Effector memory CD4-positive, alpha-beta T cell (primary cell): ENCODE results near the gene PTPRC.

Experiments used
- DNase-seq, 3 donors: peaks; one replicate each; pipeline ENCODE4 v3.0.0-alpha.2; 2020
- H3K27ac ChIP-seq: 2 replicates; pipeline ENCODE4 v1.7.0; 2013; ENCODE audit warnings: mild to moderate bottlenecking, low read length, moderate library complexity; ENCODE audit not compliant: insufficient read depth, poor library complexity, severe bottlenecking
- H3K27me3 ChIP-seq: replicated peaks from 2 replicates; pipeline ENCODE4 v1.7.0; 2013; ENCODE audit warnings: mild to moderate bottlenecking, low read length; ENCODE audit not compliant: insufficient read depth, control insufficient read depth, poor library complexity, severe bottlenecking
- H3K36me3 ChIP-seq: 2 replicates; pipeline ENCODE4 v1.7.0; 2013; ENCODE audit warnings: mild to moderate bottlenecking, low read length, moderate library complexity; ENCODE audit not compliant: control insufficient read depth, insufficient read depth
- H3K4me1 ChIP-seq: 2 replicates; pipeline ENCODE4 v1.7.0; 2013; ENCODE audit warnings: low read length, mild to moderate bottlenecking; ENCODE audit not compliant: control insufficient read depth, insufficient read depth, poor library complexity, severe bottlenecking
- H3K4me3 ChIP-seq: 2 replicates; pipeline ENCODE4 v1.7.0; 2013; ENCODE audit warnings: low read length, low read depth, mild to moderate bottlenecking; ENCODE audit not compliant: insufficient read depth, poor library complexity, severe bottlenecking
- H3K9me3 ChIP-seq: 2 replicates; pipeline ENCODE4 v1.7.0; 2013; ENCODE audit warnings: mild to moderate bottlenecking, low read length, moderate library complexity; ENCODE audit not compliant: control insufficient read depth

PTPRC gene

DNA sequence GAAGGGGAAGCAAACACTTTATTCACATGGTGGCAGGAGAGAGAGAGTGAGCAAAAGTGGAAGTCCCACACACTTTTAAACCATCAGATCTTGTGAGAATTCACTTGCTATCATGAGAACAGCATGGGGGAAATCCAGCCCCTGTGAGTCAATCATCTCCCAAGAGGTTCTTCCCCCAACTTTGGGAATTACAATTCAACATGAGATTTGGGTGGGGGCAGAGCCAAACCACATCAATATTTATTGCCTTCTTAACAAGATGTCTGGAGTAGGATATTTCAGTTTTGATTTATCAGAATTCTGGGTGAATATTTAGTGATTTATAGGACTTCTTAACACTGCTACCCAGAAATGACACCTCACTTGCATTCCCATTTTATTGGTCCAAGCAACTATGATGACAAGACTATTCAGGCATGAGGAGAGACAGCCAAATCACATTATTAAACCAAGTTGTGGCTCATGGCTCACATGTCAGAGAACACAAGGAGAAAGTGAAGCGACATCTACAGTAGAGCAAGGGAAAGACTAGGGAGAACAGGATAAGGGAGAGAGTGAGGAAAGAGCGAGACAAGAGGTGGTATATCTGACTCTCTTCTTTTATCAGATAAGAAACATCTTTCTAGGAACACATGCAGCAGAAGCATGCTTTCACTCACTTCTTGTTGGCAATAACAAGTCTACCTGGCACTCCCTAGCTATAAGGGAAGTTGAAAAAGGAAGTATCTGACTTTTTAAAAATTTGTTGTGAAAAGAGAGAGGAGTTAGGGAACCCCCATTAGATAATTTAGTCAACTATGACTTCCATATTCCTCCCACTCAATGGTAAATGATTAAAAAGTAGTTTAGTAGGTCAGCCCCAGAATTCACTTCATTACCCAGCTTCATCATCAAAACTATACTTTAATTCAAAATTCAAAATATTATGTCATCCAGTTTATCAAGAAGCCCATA is 36.6 kb upstream of the PTPRC start:
- Histone ChIP-seq H3K27ac (no peak overlapping the region), H3K27me3 (no peaks in the 10 kb centered on the region), H3K4me1 (peaks cover 14% of the 10 kb centered on the region), H3K4me3 (no peak overlapping the region), H3K9me3 (no peaks in the 10 kb centered on the region), H3K36me3 (no peaks in the 10 kb centered on the region)
- DNase-seq, result no peak

- Histone ChIP-seq H3K27me3 (no peaks in the 10 kb centered on the region), H3K4me1 (peaks cover 18% of the 10 kb centered on the region), H3K4me3 (no peak overlapping the region), H3K27ac (no peak overlapping the region), H3K9me3 (no peaks in the 10 kb centered on the region), H3K36me3 (no peaks in the 10 kb centered on the region)
- DNase-seq, result no peak
Measured at GRCh38 chr1:198604975-198605374, 33.9 kb upstream of the PTPRC start.

DNA sequence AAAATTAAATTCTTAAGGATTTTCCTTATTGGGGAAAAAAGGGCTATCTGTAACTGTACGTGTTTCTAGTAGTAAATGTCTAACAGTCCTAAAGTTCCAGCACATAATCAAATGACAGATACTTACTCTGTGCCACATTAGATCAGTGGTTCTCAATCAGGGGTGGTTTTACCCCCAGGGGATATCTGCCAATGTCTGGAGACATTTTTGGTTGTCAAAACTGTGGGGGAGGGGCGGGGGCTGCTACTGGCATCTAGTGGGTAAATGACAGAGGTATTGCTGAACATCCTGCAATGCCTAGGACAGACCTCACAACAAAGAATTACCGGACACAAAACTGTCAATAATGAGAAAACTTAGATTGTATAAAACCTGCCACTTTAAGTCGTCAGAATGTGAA is 33.4 kb upstream of the PTPRC start:
- Histone ChIP-seq H3K27me3 (no peaks in the 10 kb centered on the region), H3K4me1 (peaks cover 18% of the 10 kb centered on the region), H3K9me3 (no peaks in the 10 kb centered on the region), H3K4me3 (no peak overlapping the region), H3K36me3 (no peaks in the 10 kb centered on the region), H3K27ac (no peak overlapping the region)
- DNase-seq, result no peak

GRCh38 chr1:198606020-198606438 is 32.8 kb upstream of the PTPRC start:
- H3K4me1 ChIP-seq, result peaks cover 23% of the 10 kb centered on the region
- no peak overlapping the region for H3K4me3 ChIP-seq
- no peaks in the 10 kb centered on the region for H3K27me3 ChIP-seq
- H3K27ac ChIP-seq, result no peak overlapping the region
- no peaks in the 10 kb centered on the region for H3K9me3 ChIP-seq
- H3K36me3 ChIP-seq, result no peaks in the 10 kb centered on the region
- DNase-seq, result no peak

DNA sequence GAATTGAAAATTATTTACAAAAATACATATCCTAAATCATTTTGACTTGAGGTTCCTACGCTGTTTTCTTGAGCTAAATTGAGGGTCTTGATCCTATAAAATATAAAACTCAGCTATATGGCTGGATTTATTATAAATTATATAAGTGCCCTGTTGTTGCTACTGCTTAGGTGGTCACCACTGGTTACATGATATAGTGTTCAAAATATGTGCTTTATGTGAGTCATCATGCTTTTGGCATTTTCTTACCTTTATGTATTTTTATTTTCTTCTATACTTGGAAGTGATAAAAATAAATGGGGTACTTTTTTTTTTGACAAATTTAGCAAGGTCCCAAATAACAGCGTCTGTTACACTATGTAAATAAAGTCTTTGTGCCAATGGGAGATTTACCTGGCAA is 31.1 kb upstream of the PTPRC start:
- no peak overlapping the region for H3K27ac ChIP-seq
- H3K36me3 ChIP-seq, result no peaks in the 10 kb centered on the region
- no peak for DNase-seq
- H3K27me3 ChIP-seq, result no peaks in the 10 kb centered on the region
- peaks cover 29% of the 10 kb centered on the region for H3K4me1 ChIP-seq
- H3K4me3 ChIP-seq, result no peak overlapping the region
- no peaks in the 10 kb centered on the region for H3K9me3 ChIP-seq

- Histone ChIP-seq H3K27me3 (no peaks in the 10 kb centered on the region), H3K4me3 (no peak overlapping the region), H3K27ac (peak overlapping the region; percentile 78), H3K36me3 (no peaks in the 10 kb centered on the region), H3K9me3 (no peaks in the 10 kb centered on the region), H3K4me1 (peaks cover 42% of the 10 kb centered on the region)
- DNase-seq, result no peak
Measured at GRCh38 chr1:198610362-198610761, 28.5 kb upstream of the PTPRC start.

DNA sequence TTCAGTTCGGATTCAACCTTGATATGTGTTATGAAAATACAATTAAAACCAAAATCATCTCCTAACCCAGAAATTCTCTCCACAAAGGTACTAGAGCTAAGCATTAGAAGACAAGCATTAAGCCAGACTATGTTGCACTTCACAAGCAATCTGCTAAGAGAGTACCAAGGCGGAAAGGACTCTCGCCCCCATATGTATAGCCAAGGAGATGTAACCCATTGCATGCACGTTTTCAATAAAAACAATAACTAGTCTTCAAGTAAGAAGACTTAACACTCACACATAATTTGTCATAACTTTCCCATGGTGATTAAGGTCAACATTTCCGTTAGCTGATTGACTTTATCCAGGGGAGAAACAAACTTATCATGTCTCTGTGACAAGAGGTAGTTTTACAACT is 27.6 kb upstream of the PTPRC start:
- peak overlapping the region; percentile 15 for H3K4me3 ChIP-seq
- H3K27me3 ChIP-seq, result no peaks in the 10 kb centered on the region
- peaks cover 35% of the 10 kb centered on the region for H3K4me1 ChIP-seq
- H3K36me3 ChIP-seq, result no peaks in the 10 kb centered on the region
- peak overlapping the region; percentile 78 for H3K27ac ChIP-seq
- no peaks in the 10 kb centered on the region for H3K9me3 ChIP-seq
- DNase-seq, result no peak

GRCh38 chr1:198612471-198613260 is 26.2 kb upstream of the PTPRC start:
- Histone ChIP-seq H3K4me1 (peaks cover 35% of the 10 kb centered on the region), H3K4me3 (peak overlapping the region; percentile 14), H3K27me3 (no peaks in the 10 kb centered on the region), H3K27ac (peak overlapping the region; percentile 78), H3K36me3 (no peaks in the 10 kb centered on the region), H3K9me3 (no peaks in the 10 kb centered on the region)
- no peak for DNase-seq

- no peak for DNase-seq
- peaks cover 46% of the 10 kb centered on the region for H3K4me1 ChIP-seq
- no peak overlapping the region for H3K4me3 ChIP-seq
- H3K36me3 ChIP-seq, result no peaks in the 10 kb centered on the region
- no peak overlapping the region for H3K27ac ChIP-seq
- H3K27me3 ChIP-seq, result no peaks in the 10 kb centered on the region
- H3K9me3 ChIP-seq, result no peaks in the 10 kb centered on the region
Measured at GRCh38 chr1:198617406-198617805, 21.4 kb upstream of the PTPRC start.
